H54 (cell line): ENCODE results near the gene CCL17.

Source experiments
- DNase-seq: peaks from one replicate; pipeline ENCODE4 v3.0.0; 2011; ENCODE audit warnings: low spot score, mixed read lengths; ENCODE audit not compliant: insufficient read length
- FAIRE-seq: peaks from 3 replicates; lab custom pipeline; 2011; peaks lifted over from hg19 to GRCh38; lab: Jason Lieb, UNC
- POLR2A ChIP-seq: IDR thresholded peaks from 2 replicates; pipeline ENCODE4 v1.6.1; 2011; ENCODE audit warnings: low read depth, mild to moderate bottlenecking, low read length

Gene CCL17

DNA sequence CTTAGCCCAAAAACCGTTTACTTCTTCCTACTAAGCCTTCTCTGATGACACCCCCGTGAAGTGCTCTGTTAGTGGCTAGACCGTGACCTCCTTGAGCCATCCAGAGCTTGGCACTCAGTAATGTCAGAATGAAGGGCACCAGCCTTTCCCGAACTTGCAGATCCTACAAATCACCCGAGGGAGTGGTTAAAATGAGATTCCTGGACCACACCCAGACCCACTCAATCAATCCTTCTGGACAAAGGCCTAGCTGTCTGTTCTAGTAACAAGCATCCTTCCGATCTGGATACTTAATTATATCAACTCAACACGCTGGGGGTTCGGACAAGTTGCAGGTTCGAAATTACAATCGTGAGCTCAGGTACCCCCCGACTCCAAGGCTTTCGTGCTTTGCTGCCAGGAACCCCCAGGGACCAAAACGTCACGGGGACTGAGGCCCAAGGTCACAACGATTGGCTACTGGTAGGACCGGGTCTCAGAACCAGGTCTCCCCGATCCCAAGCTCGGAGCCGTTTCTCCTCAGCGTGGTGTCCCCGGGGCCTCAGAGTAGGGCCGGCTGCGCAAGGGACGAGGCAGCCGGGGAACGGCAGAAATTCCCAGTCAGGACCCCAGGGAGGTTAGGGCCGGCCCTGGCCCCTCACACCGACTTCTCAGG, 42.1 kb downstream of the CCL17 start:
- FAIRE-seq, result no peak
- DNase-seq, result peak; percentile 33
- no peak for TF ChIP-seq POLR2A

DNA sequence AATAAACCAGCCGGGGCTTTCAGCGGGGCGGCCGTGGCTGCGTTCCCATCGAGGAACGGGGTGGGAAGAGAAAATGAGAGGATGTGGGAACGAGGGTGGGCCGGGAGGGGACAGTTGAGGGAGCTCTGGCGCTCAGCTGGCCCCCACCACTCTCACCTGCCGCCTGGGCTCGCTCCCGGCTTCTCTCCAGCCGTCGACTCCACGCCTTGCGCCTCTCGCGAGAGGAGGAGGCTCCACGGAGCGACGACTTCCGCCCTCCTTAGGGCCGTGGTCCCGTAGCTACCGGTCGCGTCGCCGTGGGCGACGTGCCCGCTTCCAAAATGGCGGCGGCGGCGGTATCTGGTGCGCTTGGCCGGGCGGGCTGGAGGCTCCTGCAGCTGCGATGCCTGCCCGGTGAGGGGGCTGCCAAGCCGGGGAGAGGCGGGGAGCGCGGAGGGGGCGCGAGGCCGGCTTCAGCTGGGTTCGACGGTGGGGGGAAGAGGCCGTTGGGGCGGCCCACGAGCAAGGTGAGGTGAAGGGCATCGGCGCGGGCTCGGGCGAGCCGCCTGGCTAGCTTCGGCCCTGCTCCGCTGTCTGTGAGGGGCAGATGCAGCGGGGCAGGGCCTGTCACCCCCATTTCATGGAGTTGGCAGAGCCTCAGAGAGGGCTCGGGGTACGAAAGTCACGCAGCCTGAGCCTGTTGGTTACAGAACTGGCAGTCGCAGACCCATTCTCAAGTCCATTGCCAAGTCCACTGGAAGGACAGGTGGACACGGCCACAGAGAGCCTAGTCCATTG, 42.8 kb downstream of the CCL17 start, which contains the start of the genes CIAPIN1 and COQ9:
CIAPIN1 (minus strand) TSS at position 200 of the 777 bp plus-strand sequence. CDS start 6,457 bp downstream, outside the sequence.
COQ9 (plus strand) TSS at position 294 of the 777 bp plus-strand sequence; CDS start at position 321, 27 bp downstream.
- TF ChIP-seq POLR2A, result peak; percentile 87
- peak; percentile 94 for DNase-seq
- FAIRE-seq, result no peak

DNA sequence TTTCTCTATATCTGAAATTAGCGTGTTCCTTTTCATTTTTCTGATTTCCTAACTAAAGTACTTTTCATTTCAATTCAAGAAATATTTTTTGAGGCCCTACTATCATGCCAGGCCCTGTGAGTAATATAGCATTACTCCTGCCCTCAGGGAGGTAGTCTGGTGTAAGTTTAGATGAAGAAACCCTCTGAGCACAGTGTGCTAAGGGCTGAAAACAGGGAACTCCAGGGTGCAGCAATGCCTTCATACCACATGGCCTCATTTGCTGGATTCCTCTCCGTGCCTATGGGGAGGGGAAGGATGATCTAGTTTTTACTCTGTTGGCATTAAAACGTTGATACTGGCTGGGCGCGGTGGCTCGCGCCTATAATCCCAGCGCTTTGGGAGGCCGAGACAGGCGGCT, 47.5 kb downstream of the CCL17 start:
- no peak for TF ChIP-seq POLR2A
- DNase-seq (no peak), FAIRE-seq (no peak)

DNA sequence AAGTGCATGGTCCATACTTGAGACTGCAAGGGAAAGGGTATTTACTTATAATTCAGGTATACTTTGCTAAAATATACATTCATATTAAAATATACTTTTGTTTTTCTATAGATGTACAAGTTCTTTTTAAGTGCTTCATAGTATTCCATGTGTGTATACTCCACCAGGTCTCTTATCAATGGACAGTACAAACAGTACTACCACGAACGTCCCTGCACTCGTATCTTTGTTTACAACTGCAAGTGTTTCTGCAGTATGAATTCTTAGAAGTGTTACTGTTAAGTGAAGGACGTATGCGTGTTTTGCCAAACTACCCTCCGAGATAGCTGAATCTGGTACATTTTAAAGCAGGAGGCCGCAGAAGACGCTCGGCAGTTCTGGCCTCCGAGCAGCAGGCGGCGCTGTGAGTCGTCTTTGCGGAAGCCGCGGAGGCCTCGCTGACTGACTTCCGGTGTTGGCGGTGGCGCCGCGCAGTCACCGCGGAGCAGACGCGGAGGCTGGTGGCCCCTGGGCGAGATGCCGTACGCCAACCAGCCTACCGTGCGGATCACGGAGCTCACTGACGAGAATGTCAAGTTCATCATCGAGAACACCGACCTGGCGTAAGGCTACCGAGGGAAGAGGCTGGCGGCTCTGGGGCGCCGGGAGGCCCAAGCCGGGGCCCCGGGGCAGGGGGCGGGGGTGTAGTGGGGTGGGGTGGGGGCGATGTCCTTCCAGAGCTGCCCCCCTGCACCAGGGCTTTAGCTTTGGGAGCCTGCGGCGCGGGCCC, 57.8 kb downstream of the CCL17 start, which contains the start of gene POLR2C:
POLR2C (plus strand) TSS at position 471 of the 769 bp plus-strand sequence; CDS start at position 517, 46 bp downstream.
- TF ChIP-seq POLR2A, result peak; percentile 100
- peak; percentile 84 for DNase-seq
- FAIRE-seq, result peak; percentile 71

DNA sequence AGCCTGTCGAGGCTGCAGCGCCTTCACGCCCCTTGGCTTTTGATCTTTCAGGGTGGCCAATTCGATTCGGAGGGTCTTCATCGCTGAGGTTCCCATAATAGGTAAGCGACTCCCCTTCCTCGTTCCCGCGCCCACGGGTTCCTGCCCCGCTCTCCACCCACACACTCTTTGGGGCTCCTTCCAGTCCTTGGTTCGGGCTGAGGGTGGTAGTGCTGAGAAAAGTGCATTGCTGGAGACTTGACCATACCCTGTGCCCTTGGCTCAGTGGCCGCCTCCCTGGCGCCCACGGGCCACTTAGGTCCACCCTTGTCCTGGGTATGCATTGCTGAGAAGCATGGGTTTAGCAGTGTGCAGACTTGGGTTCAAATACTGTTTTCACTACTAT, 58.4 kb downstream of the CCL17 start:
- FAIRE-seq (no peak), DNase-seq (no peak)
- no peak for TF ChIP-seq POLR2A

DNA sequence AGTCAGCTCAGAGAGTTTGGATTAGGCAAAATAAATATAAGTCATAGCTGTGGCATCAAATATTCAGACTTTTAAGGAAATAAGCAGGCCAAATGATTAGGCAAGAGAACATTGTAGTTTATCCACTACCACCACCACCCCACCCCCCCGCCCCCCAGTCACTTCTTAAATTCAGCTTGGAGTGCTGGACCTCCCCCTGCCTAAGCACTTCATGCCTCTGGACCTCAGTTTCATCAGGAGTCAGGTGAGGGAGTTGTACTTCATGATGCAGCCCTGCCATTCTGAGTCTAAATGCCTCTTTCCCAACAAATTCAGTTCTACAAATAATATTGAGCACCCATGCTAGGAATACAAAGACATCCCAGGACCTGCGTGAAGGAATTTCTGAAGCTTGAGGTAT, 60.0 kb downstream of the CCL17 start:
- DNase-seq (no peak), FAIRE-seq (no peak)
- TF ChIP-seq POLR2A, result no peak
